ENCODE results near the gene CES1.
"Not testable (repeated sequence)": the region's sequence is repeated elsewhere in the genome, so short reads cannot be mapped to it uniquely, and the experiment has no call there.

CES1 gene

GRCh38 chr16:55846598-55847346 lies 13.9 kb upstream of the CES1 start:
- no peak for ATAC-seq (replicated peaks; ENCODE audit: extremely low read depth, poor library complexity, severe bottlenecking)
- Mint-ChIP-seq H3K4me1 (no peaks in the 10 kb centered on the region), H3K9me3 (no peaks in the 10 kb centered on the region), H3K27me3 (peaks cover 63% of the 10 kb centered on the region), H3K4me3 (no peak overlapping the region), H3K36me3 (ENCODE audit: insufficient read depth) (no peaks in the 10 kb centered on the region), H3K27ac (ENCODE audit: low read depth) (no peak overlapping the region)
- DNase-seq (ENCODE audit: low spot score in 2 of 2) = no peak

- peaks cover 27% of the 10 kb centered on the region for H3K27me3 Mint-ChIP-seq
- ATAC-seq (replicated peaks; ENCODE audit: extremely low read depth, poor library complexity, severe bottlenecking) (no peak), DNase-seq (ENCODE audit: low spot score in 2 of 2) (no peak)
- peaks cover 6% of the 10 kb centered on the region for H3K4me1 Mint-ChIP-seq
- no peak overlapping the region for H3K4me3 Mint-ChIP-seq
- H3K27ac Mint-ChIP-seq (ENCODE audit: low read depth) = no peak overlapping the region
- H3K9me3 Mint-ChIP-seq = no peaks in the 10 kb centered on the region
- no peaks in the 10 kb centered on the region for H3K36me3 Mint-ChIP-seq (ENCODE audit: insufficient read depth)
Observed at GRCh38 chr16:55843105-55843395, 10.2 kb upstream of the CES1 start.

- DNase-seq (ENCODE audit: low spot score in 2 of 2) (no peak), ATAC-seq (replicated peaks; ENCODE audit: extremely low read depth, poor library complexity, severe bottlenecking) (no peak)
- Mint-ChIP-seq H3K4me1 (peaks cover 6% of the 10 kb centered on the region), H3K9me3 (no peaks in the 10 kb centered on the region), H3K27me3 (peaks cover 26% of the 10 kb centered on the region), H3K36me3 (ENCODE audit: insufficient read depth) (no peaks in the 10 kb centered on the region), H3K27ac (ENCODE audit: low read depth) (no peak overlapping the region), H3K4me3 (no peak overlapping the region)
Observed at GRCh38 chr16:55842369-55843104, 9.6 kb upstream of the CES1 start.

GRCh38 chr16:55839115-55839514 lies 6.2 kb upstream of the CES1 start:
- Mint-ChIP-seq H3K9me3 (no peaks in the 10 kb centered on the region), H3K4me1 (peaks cover 6% of the 10 kb centered on the region), H3K36me3 (ENCODE audit: insufficient read depth) (no peaks in the 10 kb centered on the region), H3K27me3 (peaks cover 14% of the 10 kb centered on the region), H3K27ac (ENCODE audit: low read depth) (no peak overlapping the region), H3K4me3 (no peak overlapping the region)
- DNase-seq (ENCODE audit: low spot score in 2 of 2) (no peak), ATAC-seq (replicated peaks; ENCODE audit: extremely low read depth, poor library complexity, severe bottlenecking) (no peak)

GRCh38 chr16:55836158-55836611 lies 3.3 kb upstream of the CES1 start:
- no peaks in the 10 kb centered on the region for H3K36me3 Mint-ChIP-seq (ENCODE audit: insufficient read depth)
- no peak for DNase-seq (ENCODE audit: low spot score in 2 of 2)
- H3K27me3 Mint-ChIP-seq = peaks cover 34% of the 10 kb centered on the region
- no peaks in the 10 kb centered on the region for H3K9me3 Mint-ChIP-seq
- H3K4me3 Mint-ChIP-seq = no peak overlapping the region
- no peak overlapping the region for H3K27ac Mint-ChIP-seq (ENCODE audit: low read depth)
- peaks cover 6% of the 10 kb centered on the region for H3K4me1 Mint-ChIP-seq
- ATAC-seq (replicated peaks; ENCODE audit: extremely low read depth, poor library complexity, severe bottlenecking) = no peak

- peaks cover 34% of the 10 kb centered on the region for H3K27me3 Mint-ChIP-seq
- DNase-seq (ENCODE audit: low spot score in 2 of 2) = no peak
Observed at GRCh38 chr16:55835581-55835980, 2.7 kb upstream of the CES1 start.

GRCh38 chr16:55835173-55835572 lies 2.3 kb upstream of the CES1 start:
- H3K9me3 Mint-ChIP-seq; H3K4me1 Mint-ChIP-seq; ATAC-seq (replicated peaks; ENCODE audit: extremely low read depth, poor library complexity, severe bottlenecking); DNase-seq (ENCODE audit: low spot score in 2 of 2); H3K36me3 Mint-ChIP-seq (ENCODE audit: insufficient read depth); H3K4me3 Mint-ChIP-seq; H3K27ac Mint-ChIP-seq (ENCODE audit: low read depth): not testable (repeated sequence)
- peaks cover 34% of the 10 kb centered on the region for H3K27me3 Mint-ChIP-seq

More at GRCh38 chr16:55835581-55835980, 2.7 kb upstream of the CES1 start:
- no peak overlapping the region for H3K27ac Mint-ChIP-seq (ENCODE audit: low read depth)
- no peaks in the 10 kb centered on the region for H3K9me3 Mint-ChIP-seq
- no peak overlapping the region for H3K4me3 Mint-ChIP-seq
- no peak for ATAC-seq (replicated peaks; ENCODE audit: extremely low read depth, poor library complexity, severe bottlenecking)
- no peaks in the 10 kb centered on the region for H3K36me3 Mint-ChIP-seq (ENCODE audit: insufficient read depth)
- H3K4me1 Mint-ChIP-seq = peaks cover 6% of the 10 kb centered on the region

- no peak overlapping the region for H3K27ac Mint-ChIP-seq (ENCODE audit: low read depth)
- no peaks in the 10 kb centered on the region for H3K36me3 Mint-ChIP-seq (ENCODE audit: insufficient read depth)
- H3K9me3 Mint-ChIP-seq = no peaks in the 10 kb centered on the region
- ATAC-seq (replicated peaks; ENCODE audit: extremely low read depth, poor library complexity, severe bottlenecking) (no peak), DNase-seq (ENCODE audit: low spot score in 2 of 2) (no peak)
- peaks cover 41% of the 10 kb centered on the region for H3K27me3 Mint-ChIP-seq
- H3K4me1 Mint-ChIP-seq = no peaks in the 10 kb centered on the region
- no peak overlapping the region for H3K4me3 Mint-ChIP-seq
Observed at GRCh38 chr16:55834049-55834448, 1.2 kb upstream of the CES1 start.

GRCh38 chr16:55832425-55832772 lies 497 bp downstream of the CES1 start:
- no peaks in the 10 kb centered on the region for H3K9me3 Mint-ChIP-seq
- no peak overlapping the region for H3K4me3 Mint-ChIP-seq
- DNase-seq (ENCODE audit: low spot score in 2 of 2) = no peak
- no peaks in the 10 kb centered on the region for H3K4me1 Mint-ChIP-seq
- H3K27ac Mint-ChIP-seq (ENCODE audit: low read depth) = no peak overlapping the region
- ATAC-seq (replicated peaks; ENCODE audit: extremely low read depth, poor library complexity, severe bottlenecking) = no peak
- H3K27me3 Mint-ChIP-seq = peaks cover 54% of the 10 kb centered on the region
- H3K36me3 Mint-ChIP-seq (ENCODE audit: insufficient read depth) = no peaks in the 10 kb centered on the region

GRCh38 chr16:55830658-55831294 lies 2.1 kb downstream of the CES1 start:
- Mint-ChIP-seq H3K9me3 (no peaks in the 10 kb centered on the region), H3K4me1 (no peaks in the 10 kb centered on the region), H3K36me3 (ENCODE audit: insufficient read depth) (no peaks in the 10 kb centered on the region), H3K27ac (ENCODE audit: low read depth) (no peak overlapping the region), H3K4me3 (no peak overlapping the region), H3K27me3 (peaks cover 66% of the 10 kb centered on the region)
- DNase-seq (ENCODE audit: low spot score in 2 of 2) = no peak
- ATAC-seq (replicated peaks; ENCODE audit: extremely low read depth, poor library complexity, severe bottlenecking) = no peak

- not testable (repeated sequence) for H3K27ac Mint-ChIP-seq (ENCODE audit: low read depth); H3K36me3 Mint-ChIP-seq (ENCODE audit: insufficient read depth); DNase-seq (ENCODE audit: low spot score in 2 of 2); H3K4me1 Mint-ChIP-seq; ATAC-seq (replicated peaks; ENCODE audit: extremely low read depth, poor library complexity, severe bottlenecking); H3K9me3 Mint-ChIP-seq; H3K4me3 Mint-ChIP-seq
- peaks cover 63% of the 10 kb centered on the region for H3K27me3 Mint-ChIP-seq
Observed at GRCh38 chr16:55829232-55829631, 3.7 kb downstream of the CES1 start.

GRCh38 chr16:55828680-55829079 lies 4.2 kb downstream of the CES1 start:
- Mint-ChIP-seq H3K27me3 (peaks cover 58% of the 10 kb centered on the region), H3K27ac (ENCODE audit: low read depth) (no peak overlapping the region), H3K9me3 (no peaks in the 10 kb centered on the region), H3K36me3 (ENCODE audit: insufficient read depth) (no peaks in the 10 kb centered on the region), H3K4me3 (no peak overlapping the region), H3K4me1 (no peaks in the 10 kb centered on the region)
- ATAC-seq (replicated peaks; ENCODE audit: extremely low read depth, poor library complexity, severe bottlenecking) (no peak), DNase-seq (ENCODE audit: low spot score in 2 of 2) (no peak)

Data from central memory CD8-positive, alpha-beta T cell (primary cell).